Central memory CD8-positive, alpha-beta T cell (primary cell): ENCODE measurements around the gene PLCB1.
"Not testable (repeated sequence)": the region's sequence is repeated elsewhere in the genome, so short reads cannot be mapped to it uniquely, and the experiment has no call there.

Experiments
- ATAC-seq: fragments of 150-1000 bp; cut with Tn5 transposase; replicated peaks from 2 replicates; pipeline ENCODE4 v1.10.0; 2022; ENCODE audit warnings: mild to moderate bottlenecking, moderate FRiP score, moderate number of reproducible peaks; ENCODE audit not compliant: poor library complexity, severe bottlenecking; ENCODE audit errors: extremely low read depth
- DNase-seq, 2 donors: peaks; one replicate each; pipeline ENCODE4 v3.0.0; 2021; ENCODE audit warnings: low spot score in 2 of 2
- H3K27ac Mint-ChIP-seq: one replicate; pipeline ENCODE4 v1.8.0; 2022; ENCODE audit warnings: low read depth, mild to moderate bottlenecking, moderate library complexity, mixed read lengths
- H3K27me3 Mint-ChIP-seq: one replicate; pipeline ENCODE4 v1.8.0; 2022; ENCODE audit warnings: mixed read lengths
- H3K36me3 Mint-ChIP-seq: one replicate; pipeline ENCODE4 v1.8.0; 2022; ENCODE audit warnings: mild to moderate bottlenecking, moderate library complexity, mixed read lengths; ENCODE audit not compliant: insufficient read depth
- H3K4me1 Mint-ChIP-seq: one replicate; pipeline ENCODE4 v1.8.0; 2022; ENCODE audit warnings: mixed read lengths
- H3K4me3 Mint-ChIP-seq: one replicate; pipeline ENCODE4 v1.8.0; 2022; ENCODE audit warnings: mild to moderate bottlenecking, moderate library complexity, mixed read lengths
- H3K9me3 Mint-ChIP-seq: one replicate; pipeline ENCODE4 v1.8.0; 2022; ENCODE audit warnings: mixed read lengths

PLCB1 gene

GRCh38 chr20:8131598-8132483 is at the start of gene PLCB1:
TSS of gene PLCB1 (plus strand) at chr20:8132266. CDS start at chr20:8132652, 386 bp downstream.
- Mint-ChIP-seq H3K27ac (peak within 1 kb of the TSS; percentile 56), H3K9me3 (no peaks in the 10 kb centered on the region), H3K4me3 (peak within 1 kb of the TSS; percentile 84), H3K4me1 (peaks cover 39% of the 10 kb centered on the region), H3K27me3 (peaks cover 5% of the 10 kb centered on the region), H3K36me3 (peaks cover 5% of the 10 kb centered on the region)
- peak; percentile 70 to 81 for DNase-seq
- peak; percentile 86 for ATAC-seq

GRCh38 chr20:8082989-8083388 is 49.1 kb upstream of the PLCB1 start:
- Mint-ChIP-seq H3K27ac (no peak overlapping the region), H3K4me1 (no peaks in the 10 kb centered on the region), H3K27me3 (no peaks in the 10 kb centered on the region), H3K36me3 (no peaks in the 10 kb centered on the region), H3K4me3 (no peak overlapping the region), H3K9me3 (no peaks in the 10 kb centered on the region)
- no peak for DNase-seq
- no peak for ATAC-seq

- no peak for DNase-seq
- Mint-ChIP-seq H3K4me3 (no peak overlapping the region), H3K4me1 (no peaks in the 10 kb centered on the region), H3K36me3 (no peaks in the 10 kb centered on the region), H3K27ac (no peak overlapping the region), H3K9me3 (no peaks in the 10 kb centered on the region), H3K27me3 (peaks cover 45% of the 10 kb centered on the region)
- no peak for ATAC-seq
Measured at GRCh38 chr20:8089668-8090067, 42.4 kb upstream of the PLCB1 start.

DNA sequence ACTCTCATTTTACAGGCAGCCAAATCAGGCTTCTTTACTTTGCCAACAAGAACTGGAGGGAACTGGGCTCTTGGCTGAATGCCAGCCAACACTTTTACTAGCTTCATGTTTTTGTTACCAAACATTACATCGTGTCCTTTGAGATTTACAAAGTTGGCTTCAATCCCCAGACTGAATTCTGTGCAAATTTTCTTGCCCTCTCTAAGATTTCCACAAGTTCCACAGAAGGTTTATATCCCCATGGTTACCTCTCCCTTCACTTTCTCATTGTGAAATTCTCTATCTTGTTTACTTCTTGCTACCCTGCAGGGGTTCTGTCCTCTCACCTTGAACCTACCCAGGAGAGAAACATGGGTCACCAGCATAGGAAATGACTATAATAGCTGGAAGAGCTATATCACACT is 37.6 kb upstream of the PLCB1 start:
- H3K27ac Mint-ChIP-seq, result no peak overlapping the region
- H3K27me3 Mint-ChIP-seq, result peaks cover 48% of the 10 kb centered on the region
- no peaks in the 10 kb centered on the region for H3K36me3 Mint-ChIP-seq
- H3K4me3 Mint-ChIP-seq, result no peak overlapping the region
- H3K4me1 Mint-ChIP-seq, result no peaks in the 10 kb centered on the region
- no peaks in the 10 kb centered on the region for H3K9me3 Mint-ChIP-seq
- DNase-seq, result no peak
- ATAC-seq, result no peak

GRCh38 chr20:8094850-8095249 is 37.2 kb upstream of the PLCB1 start:
- Mint-ChIP-seq H3K4me3 (no peak overlapping the region), H3K27ac (no peak overlapping the region), H3K4me1 (no peaks in the 10 kb centered on the region), H3K9me3 (no peaks in the 10 kb centered on the region), H3K27me3 (peaks cover 43% of the 10 kb centered on the region), H3K36me3 (no peaks in the 10 kb centered on the region)
- DNase-seq (no peak), ATAC-seq (no peak)

DNA sequence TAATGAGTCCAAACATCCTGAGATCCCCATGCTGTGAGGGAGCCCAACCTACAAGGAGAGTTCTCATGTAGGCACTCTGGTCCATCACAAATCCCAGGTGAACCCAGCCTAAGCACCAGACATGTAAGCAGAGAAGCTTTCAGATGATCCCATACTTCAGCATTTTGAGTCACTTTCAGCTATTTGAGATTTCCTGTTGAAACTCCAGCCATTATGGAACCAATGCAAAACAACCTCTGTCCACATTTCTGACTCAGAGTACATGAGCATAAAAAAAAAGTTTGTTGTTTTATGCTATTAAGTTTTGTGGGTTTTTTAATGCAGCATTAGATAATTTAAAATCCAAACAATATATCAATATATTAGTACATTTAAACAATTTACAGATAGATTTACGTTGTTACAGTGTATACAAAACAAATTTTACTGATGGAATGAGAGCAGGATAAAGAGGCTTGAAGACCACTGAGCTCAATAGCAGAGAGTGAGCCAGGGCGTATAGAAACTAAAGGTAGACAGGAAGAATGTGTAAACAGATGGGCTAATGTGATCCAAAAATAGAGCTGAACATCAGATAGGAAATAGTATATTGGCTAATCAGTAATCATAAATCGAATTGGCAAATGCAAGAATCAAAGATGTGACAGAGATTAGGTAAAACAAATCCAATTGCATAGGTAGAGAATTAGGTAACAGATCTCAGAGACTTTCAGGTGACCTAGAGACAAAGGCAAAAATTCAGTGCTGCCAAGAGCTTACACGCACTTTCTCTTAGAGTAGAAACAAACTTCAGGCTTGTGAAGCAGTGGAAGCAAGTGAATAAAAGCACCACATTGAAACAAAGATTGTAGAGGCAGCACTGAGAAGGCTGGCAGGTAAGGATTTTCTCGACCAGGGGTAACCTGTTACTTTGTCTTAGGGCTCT is 36.2 kb upstream of the PLCB1 start:
- H3K4me1 Mint-ChIP-seq, result no peaks in the 10 kb centered on the region
- no peaks in the 10 kb centered on the region for H3K9me3 Mint-ChIP-seq
- H3K36me3 Mint-ChIP-seq, result no peaks in the 10 kb centered on the region
- H3K4me3 Mint-ChIP-seq, result no peak overlapping the region
- ATAC-seq (no peak), DNase-seq (no peak)
- H3K27ac Mint-ChIP-seq, result no peak overlapping the region
- peaks cover 45% of the 10 kb centered on the region for H3K27me3 Mint-ChIP-seq

DNA sequence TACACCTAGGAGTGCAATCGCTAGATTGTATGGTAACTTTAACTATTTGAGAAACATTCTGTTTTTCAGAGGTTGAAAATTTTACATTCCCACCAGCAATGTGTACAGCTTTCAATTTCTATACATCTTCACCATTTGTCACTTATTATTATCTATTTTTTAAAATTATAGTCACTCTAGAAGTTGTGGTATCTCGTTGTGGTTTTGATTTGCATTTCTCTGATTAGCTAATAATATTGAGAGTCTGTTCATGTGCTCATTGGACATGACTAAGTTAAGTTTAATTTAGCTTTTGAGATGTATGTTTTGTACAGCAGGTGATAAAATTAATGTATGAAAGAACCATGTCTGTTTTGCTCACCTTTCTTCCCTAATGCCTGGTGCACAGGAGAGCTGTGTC is 34.8 kb upstream of the PLCB1 start:
- Mint-ChIP-seq H3K4me1 (no peaks in the 10 kb centered on the region), H3K27ac (no peak overlapping the region), H3K4me3 (no peak overlapping the region), H3K36me3 (no peaks in the 10 kb centered on the region), H3K9me3 (no peaks in the 10 kb centered on the region), H3K27me3 (peaks cover 34% of the 10 kb centered on the region)
- no peak for ATAC-seq
- DNase-seq, result no peak

DNA sequence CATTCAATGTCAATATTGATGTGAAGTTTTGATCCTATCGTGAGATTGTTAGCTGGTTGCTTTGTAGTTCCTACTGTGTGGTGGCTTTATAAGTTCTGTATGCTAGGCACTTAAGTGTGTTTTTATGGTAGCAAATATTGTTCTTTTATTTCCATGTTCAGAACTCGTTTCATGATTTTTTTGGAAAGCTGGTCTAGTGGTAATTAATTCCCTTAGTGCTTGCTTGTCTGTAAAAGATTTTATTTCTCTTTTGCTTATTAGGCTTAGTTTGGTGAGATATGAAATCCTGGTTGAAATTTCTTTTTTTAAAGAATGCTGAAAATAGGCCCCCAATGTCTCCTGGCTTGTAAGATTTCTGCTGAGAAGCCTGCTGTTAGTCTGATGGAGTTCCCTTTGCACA is 27.8 kb upstream of the PLCB1 start:
- no peaks in the 10 kb centered on the region for H3K4me1 Mint-ChIP-seq
- H3K27ac Mint-ChIP-seq, result no peak overlapping the region
- peaks cover 8% of the 10 kb centered on the region for H3K9me3 Mint-ChIP-seq
- H3K36me3 Mint-ChIP-seq, result no peaks in the 10 kb centered on the region
- H3K4me3 Mint-ChIP-seq, result no peak overlapping the region
- no peak for DNase-seq
- peaks cover 46% of the 10 kb centered on the region for H3K27me3 Mint-ChIP-seq
- ATAC-seq, result no peak

GRCh38 chr20:8114612-8115011 is 17.5 kb upstream of the PLCB1 start:
- DNase-seq, ATAC-seq, H3K9me3 Mint-ChIP-seq, H3K4me1 Mint-ChIP-seq, H3K27ac Mint-ChIP-seq, H3K4me3 Mint-ChIP-seq, H3K36me3 Mint-ChIP-seq: not testable (repeated sequence)
- H3K27me3 Mint-ChIP-seq, result peaks cover 54% of the 10 kb centered on the region

DNA sequence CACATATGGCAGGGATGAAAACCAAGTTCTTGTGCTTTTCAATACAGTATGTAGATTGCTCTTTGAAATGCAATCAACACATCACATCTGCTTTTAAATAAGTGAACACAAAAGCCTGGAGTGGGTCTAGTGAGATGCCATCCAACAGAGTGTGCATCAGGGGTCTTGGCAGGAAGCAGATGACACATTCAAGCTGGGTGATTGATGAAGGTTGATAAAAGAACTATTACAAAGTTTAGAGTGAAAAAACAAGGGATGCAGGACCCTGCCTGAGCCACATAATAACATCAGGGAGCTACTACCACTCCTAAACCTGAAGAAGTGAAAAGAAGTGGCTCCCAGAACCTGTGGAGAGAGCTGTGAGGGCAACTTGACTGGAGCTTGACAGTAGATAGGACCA is 16.6 kb upstream of the PLCB1 start:
- ATAC-seq (no peak), DNase-seq (no peak)
- H3K4me1 Mint-ChIP-seq, result no peaks in the 10 kb centered on the region
- no peak overlapping the region for H3K27ac Mint-ChIP-seq
- peaks cover 54% of the 10 kb centered on the region for H3K27me3 Mint-ChIP-seq
- H3K4me3 Mint-ChIP-seq, result no peak overlapping the region
- no peaks in the 10 kb centered on the region for H3K36me3 Mint-ChIP-seq
- no peaks in the 10 kb centered on the region for H3K9me3 Mint-ChIP-seq

DNA sequence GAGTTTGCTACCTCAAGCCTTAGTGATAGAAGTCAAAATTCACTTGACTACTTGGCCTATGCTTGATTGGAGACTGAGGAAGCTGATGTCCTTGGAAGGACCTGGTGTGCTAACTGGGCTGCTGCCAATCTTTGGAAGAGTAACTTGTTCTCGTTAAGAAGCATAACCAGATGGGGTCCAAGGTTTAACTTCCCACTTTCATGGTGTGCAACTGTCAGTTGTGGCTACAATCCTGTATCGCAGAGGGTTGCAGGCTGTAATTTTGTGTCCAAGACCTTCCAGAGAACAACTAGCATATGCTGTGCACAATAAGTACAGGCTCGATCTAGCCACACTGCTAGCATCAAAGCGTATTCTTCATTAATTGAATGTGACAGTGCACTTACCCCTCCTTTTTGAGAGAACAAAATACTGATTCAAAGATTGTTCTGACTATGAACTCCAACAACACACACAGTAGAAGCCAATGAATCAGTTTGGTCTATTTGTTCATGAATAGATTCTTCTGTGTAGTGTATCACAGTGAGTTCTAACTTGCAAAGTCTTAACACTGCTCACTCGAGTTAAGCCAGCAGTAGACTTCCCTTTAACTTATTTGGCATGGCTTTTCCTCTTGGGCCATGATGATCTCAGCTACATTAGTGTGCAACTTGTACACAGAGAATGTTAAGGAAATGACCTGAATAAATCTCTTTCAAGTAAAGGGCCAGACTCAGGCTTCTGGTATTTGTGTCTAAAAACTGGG is 15.8 kb upstream of the PLCB1 start:
- DNase-seq, result no peak
- H3K36me3 Mint-ChIP-seq, result no peaks in the 10 kb centered on the region
- no peaks in the 10 kb centered on the region for H3K4me1 Mint-ChIP-seq
- H3K9me3 Mint-ChIP-seq, result no peaks in the 10 kb centered on the region
- H3K4me3 Mint-ChIP-seq, result no peak overlapping the region
- H3K27ac Mint-ChIP-seq, result no peak overlapping the region
- peaks cover 61% of the 10 kb centered on the region for H3K27me3 Mint-ChIP-seq
- no peak for ATAC-seq

DNA sequence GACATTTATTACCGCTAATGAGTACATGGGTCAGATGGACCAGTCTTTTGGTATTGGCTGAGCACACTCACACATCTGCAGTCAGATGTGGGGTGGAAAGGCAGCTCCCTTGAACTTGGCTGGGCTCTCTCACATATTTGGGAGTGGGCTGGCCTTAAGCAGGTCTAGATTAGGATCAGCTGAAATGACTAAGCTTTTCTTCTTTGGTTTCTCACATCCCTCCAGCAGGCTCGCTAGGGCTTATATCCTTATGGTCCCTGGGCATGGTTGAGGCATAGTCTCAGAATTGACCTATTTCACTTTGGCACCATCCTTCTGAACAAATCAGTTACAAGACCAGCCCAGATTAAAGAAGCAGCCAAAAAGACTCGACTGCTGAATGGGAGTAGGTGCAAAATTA is 14.4 kb upstream of the PLCB1 start:
- no peak for DNase-seq
- H3K27me3 Mint-ChIP-seq, result peaks cover 59% of the 10 kb centered on the region
- H3K27ac Mint-ChIP-seq, result no peak overlapping the region
- H3K9me3 Mint-ChIP-seq, result no peaks in the 10 kb centered on the region
- no peak for ATAC-seq
- H3K4me3 Mint-ChIP-seq, result no peak overlapping the region
- H3K36me3 Mint-ChIP-seq, result no peaks in the 10 kb centered on the region
- no peaks in the 10 kb centered on the region for H3K4me1 Mint-ChIP-seq
